HG03558 (cell line): Measurements from ENCODE around the gene SIDT2.
"Not testable (repeated sequence)": the region's sequence is repeated elsewhere in the genome, so short reads cannot be mapped to it uniquely, and the experiment has no call there.

ENCODE experiments used
- ATAC-seq: cut with Tn5 transposase; IDR thresholded peaks from one replicate; pipeline ENCODE4 v1.9.1; 2021; ENCODE audit warnings: moderate number of reproducible peaks; ENCODE audit not compliant: unreplicated experiment; ENCODE audit errors: extremely low read depth

The SIDT2 gene

GRCh38 chr11:117171404-117172061, 7.0 kb upstream of the SIDT2 start:
- no peak for ATAC-seq

- ATAC-seq, result no peak
Observed at GRCh38 chr11:117172724-117173421, 5.7 kb upstream of the SIDT2 start.

GRCh38 chr11:117175104-117175503, 3.4 kb upstream of the SIDT2 start:
- ATAC-seq, result no peak

- ATAC-seq, result no peak
Observed at GRCh38 chr11:117175781-117176180, 2.8 kb upstream of the SIDT2 start.

DNA sequence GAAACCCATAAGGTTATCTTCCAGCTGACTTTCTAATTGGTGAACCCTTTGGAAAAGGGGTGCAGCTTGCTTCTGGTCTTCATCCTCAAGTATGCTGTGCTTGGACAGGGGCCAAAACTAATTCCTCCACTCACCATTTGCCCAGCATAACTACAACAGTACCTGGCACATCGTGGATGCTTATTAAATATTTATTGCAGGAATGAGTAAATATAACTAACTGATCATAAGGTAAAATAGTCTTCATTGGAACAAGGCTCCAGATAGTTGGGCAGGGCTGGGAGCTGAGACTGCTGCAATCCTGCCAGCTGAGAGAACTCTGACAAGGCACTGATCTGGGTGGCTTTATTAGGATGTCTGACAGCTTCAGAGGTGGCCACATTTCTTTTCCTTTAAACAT, 2.4 kb upstream of the SIDT2 start:
- no peak for ATAC-seq

DNA sequence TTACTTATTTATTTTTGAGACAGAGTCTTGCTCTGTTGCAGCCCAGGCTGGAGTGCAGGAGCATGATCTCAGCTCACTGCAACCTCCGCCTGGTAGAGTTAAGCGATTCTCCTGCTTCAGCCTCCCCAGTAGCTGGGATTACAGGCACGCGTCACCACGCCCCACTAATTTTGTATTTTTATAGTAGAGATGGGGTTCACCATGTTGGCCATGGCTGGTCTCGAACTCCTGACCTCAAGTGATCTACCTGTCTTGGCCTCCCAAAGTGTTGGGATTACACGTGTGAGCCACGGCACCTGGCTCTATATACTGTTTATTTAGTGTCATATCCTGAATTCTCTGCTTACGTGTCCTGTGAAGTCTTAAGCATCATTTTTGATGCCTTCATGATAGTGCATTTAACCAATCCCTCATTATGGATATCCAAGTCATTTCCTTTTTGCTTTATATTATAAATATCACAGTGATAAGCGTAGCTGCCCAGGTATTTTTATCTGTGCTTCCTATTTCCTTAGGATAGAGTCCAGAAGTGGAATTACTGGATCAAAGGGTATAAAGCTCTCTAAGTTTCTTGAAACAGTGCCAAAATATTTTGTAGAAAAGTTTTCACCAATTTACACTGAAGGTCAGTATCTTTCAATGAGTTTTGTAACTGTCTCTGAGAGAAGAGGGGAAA, 871 bp upstream of the SIDT2 start:
- ATAC-seq, result no peak

DNA sequence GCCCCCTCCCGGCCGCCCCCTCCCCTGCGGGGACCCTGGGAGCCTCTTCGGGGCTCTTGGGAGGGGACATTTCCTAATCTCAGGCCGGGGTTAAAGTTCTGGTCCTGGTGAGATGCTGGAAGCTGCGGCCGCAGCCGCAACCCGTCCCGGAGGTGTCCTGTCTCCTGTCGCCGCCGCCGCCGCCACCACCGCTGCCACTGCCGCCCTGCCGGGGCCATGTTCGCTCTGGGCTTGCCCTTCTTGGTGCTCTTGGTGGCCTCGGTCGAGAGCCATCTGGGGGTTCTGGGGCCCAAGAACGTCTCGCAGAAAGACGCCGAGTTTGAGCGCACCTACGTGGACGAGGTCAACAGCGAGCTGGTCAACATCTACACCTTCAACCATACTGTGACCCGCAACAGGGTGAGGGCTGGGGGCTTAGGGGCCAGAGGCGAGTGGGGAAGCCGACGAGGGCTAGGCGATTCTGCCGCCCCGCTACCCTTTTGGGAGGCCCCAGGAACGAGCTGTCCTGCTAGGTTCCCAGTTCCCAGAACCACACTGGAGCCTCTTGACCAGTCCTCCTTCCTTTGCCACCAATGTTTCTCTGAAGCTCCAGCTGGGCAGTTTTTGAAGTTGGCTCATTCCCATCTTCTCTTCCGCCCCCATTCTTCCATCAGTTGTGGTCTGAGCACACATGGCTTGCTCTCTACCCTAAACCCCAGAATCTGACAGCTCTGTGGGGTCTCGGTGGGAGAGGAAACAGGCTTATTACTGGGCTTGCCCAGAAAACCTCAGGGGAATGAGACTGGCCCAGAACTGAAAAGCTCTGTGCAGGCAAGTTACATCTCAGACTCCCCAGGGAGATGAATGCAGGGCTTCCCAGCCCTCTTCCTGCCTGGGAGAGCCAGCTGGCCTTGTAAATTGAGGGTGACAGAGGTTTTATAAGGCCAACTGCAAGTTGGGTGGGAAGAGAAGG, 781 bp downstream of the SIDT2 start:
- no peak for ATAC-seq

DNA sequence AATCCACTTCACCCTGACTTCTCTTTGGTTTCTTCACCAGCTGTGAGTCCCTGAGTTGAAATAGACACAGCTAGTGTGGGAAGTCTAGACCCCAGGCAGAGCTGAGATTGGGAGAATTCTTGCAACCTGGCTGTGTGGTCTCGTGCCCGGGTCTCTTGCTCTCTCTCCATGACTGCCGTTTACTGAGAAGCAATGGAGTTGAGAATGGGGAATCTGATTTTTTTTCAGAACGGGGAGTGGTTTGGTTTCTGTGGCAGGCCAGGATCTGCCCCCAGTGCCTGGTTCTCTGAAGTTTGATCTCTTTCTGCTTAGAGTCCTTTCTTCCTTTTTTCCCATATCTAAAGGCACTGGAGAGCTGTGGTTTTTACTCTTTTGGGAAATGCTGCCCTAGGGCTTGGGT, 1.5 kb downstream of the SIDT2 start:
- no peak for ATAC-seq

- no peak for ATAC-seq
Observed at GRCh38 chr11:117180661-117181585, 2.4 kb downstream of the SIDT2 start.

DNA sequence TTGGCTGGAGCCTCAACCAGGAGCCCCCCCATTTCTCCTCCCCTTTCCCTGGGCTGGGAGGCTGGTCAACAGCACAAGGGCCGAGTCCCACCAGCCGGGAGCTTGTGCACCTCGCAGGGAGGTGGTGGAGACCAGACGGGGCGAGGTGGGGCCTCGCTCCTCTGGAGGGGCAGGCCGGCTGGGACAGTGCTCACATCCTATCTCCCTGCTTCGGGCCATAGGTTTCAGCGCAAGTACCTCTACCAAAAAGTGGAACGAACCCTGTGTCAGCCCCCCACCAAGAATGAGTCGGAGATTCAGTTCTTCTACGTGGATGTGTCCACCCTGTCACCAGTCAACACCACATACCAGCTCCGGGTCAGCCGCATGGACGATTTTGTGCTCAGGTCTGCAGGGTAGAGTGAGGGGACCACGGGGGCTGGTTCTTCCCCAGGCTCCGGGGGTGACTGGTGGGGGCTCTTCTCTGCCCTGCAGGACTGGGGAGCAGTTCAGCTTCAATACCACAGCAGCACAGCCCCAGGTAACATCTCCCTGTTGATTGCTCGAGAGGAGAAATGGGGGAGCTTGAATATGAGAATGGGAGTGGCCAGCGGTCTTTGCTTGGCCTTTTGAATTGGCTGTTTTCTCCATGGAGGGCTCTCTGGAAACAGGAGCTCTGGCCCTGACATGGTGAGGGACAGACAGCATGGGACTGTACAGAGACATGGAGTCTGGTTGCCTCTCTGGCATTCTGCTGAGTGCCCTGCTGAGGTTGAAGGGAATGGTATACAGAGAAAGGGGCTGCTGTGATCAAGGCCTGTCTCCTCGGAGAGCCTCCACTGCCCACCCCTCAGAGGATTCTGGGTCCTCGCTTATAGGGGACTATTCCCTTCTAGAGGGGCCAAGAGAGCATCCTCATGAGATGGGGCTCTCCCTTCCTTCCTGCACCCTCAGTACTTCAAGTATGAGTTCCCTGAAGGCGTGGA, 3.3 kb downstream of the SIDT2 start:
- ATAC-seq, result no peak

DNA sequence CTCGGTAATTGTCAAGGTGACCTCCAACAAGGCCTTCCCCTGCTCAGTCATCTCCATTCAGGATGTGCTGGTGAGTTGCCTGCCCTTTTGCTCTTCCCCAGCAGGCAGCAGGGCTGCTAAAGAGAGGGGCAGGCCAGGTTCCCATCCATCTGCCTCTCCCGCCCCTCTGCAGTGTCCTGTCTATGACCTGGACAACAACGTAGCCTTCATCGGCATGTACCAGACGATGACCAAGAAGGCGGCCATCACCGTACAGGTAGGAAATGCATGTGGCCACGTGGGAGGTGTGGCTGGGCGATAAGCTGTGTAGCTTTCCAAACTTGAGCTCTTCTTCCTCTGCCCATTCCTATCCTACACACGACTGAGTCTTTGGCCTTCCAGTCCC, 4.0 kb downstream of the SIDT2 start:
- ATAC-seq, result no peak

DNA sequence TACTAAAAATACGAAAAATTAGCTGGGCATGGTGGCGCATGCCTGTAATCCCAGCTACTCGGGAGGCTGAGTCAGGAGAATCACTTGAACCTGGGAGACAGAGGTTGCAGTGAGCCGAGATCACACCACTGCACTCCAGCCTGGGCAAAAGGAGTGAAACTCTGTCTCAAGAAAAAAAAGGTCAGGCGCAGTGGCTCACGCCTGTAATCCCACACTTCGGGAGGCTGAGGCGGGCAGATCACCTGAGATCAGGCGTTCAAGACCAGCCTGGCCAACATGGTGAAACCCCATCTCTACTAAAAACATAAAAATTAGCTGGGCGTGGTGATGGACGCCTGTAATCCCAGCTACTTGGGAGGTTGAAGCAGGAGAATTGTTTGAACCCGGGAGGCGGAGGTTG, 4.6 kb downstream of the SIDT2 start:
- ATAC-seq, result not testable (repeated sequence)

- ATAC-seq, result no peak
Observed at GRCh38 chr11:117183724-117184349, 5.3 kb downstream of the SIDT2 start.

GRCh38 chr11:117185736-117186430, 7.3 kb downstream of the SIDT2 start:
- ATAC-seq, result no peak

GRCh38 chr11:117186431-117186761, 7.9 kb downstream of the SIDT2 start:
- no peak for ATAC-seq

- no peak for ATAC-seq
Observed at GRCh38 chr11:117187007-117187406, 8.5 kb downstream of the SIDT2 start.

DNA sequence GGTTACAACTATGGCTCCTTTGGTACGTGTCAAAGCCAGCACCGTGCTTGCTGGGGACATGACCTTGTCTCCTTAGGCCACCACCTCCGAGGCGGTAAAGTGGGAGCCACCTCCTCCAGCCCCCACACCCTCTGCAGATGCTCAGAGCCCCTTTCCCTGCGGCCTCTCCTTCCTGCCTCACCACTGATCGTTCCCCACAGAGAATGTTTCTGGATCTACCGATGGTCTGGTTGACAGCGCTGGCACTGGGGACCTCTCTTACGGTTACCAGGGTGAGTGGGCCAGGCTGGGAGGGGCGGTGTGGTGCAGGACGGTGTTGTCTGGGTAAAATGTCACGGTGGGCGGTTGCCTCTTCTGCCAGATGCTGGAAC, 8.9 kb downstream of the SIDT2 start:
- ATAC-seq, result no peak
